ENCODE measurements around the gene SCN3B.

SCN3B gene

GRCh38 chr11:123608945-123609344 is 45.5 kb downstream of the SCN3B start:
- TF ChIP-seq POLR2AphosphoS5 (IDR thresholded peaks at IDR 0.05; ENCODE audit: low read depth, low read length) (no peak), PAX5 (IDR thresholded peaks at IDR 0.05; ENCODE audit: insufficient read depth, low read length, severe bottlenecking) (no peak), POLR2A (IDR thresholded peaks at IDR 0.05; ENCODE audit: low read depth, low read length) (no peak), SPI1 (IDR thresholded peaks at IDR 0.05; ENCODE audit: low read depth, low read length) (no peak)
- no peak for DNase-seq (ENCODE audit: insufficient read length, low spot score)
- no peak for FAIRE-seq

DNA sequence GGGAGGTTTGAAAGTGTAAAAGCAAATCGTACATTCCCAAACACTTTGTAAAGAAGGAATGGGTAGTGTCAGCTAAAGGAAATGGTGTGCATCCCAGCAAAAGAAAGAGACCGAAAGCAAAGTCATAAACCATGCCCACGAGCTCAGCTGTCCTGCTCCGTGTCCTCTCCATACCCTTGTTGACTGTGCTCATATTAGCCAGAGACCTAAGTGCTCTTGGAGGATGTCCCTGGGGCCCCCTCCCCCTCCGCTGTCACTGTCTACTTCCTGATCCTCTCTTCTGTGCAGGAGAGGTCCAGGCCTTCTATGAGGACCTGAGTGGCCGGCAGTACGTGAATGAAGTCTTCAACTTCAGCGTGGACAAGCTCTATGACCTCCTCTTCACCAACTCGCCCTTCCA is 46.1 kb downstream of the SCN3B start:
- FAIRE-seq (no peak), DNase-seq (ENCODE audit: insufficient read length, low spot score) (no peak)
- TF ChIP-seq POLR2A (IDR thresholded peaks at IDR 0.05; ENCODE audit: low read depth, low read length), result no peak
- no peak for TF ChIP-seq POU2F2 (IDR thresholded peaks at IDR 0.05; ENCODE audit: low read depth, low read length)
- no peak for TF ChIP-seq POLR2AphosphoS5 (IDR thresholded peaks at IDR 0.05; ENCODE audit: low read depth, low read length)
- TF ChIP-seq TAF1 (IDR thresholded peaks at IDR 0.05; ENCODE audit: low read depth, low read length), result no peak
- TF ChIP-seq SPI1 (IDR thresholded peaks at IDR 0.05; ENCODE audit: low read depth, low read length), result no peak
- no peak for TF ChIP-seq PAX5 (IDR thresholded peaks at IDR 0.05; ENCODE audit: insufficient read depth, low read length, severe bottlenecking)

DNA sequence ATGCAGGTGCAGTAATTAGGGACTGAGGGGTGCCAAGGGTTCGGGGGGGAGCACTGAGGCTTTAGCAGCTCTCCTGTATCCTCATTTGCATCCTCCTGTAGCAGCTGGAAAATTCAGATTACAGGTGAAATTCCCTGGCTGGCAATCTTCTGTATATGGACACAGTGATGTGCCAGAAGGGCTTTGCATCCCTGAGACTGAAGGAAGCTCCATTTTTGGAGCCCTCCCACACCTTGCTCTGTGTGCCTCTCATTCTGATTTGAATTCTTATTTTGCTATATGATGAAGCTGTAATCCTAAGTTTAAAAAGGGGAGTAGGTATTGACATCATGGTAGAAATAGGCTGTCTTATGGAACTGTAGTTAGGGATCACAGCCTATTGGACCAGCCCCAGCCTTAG is 46.6 kb downstream of the SCN3B start:
- DNase-seq (ENCODE audit: insufficient read length, low spot score), result no peak
- no peak for FAIRE-seq
- TF ChIP-seq POLR2A (IDR thresholded peaks at IDR 0.05; ENCODE audit: low read depth, low read length) (no peak), POLR2AphosphoS5 (IDR thresholded peaks at IDR 0.05; ENCODE audit: low read depth, low read length) (no peak), PAX5 (IDR thresholded peaks at IDR 0.05; ENCODE audit: insufficient read depth, low read length, severe bottlenecking) (no peak), TAF1 (IDR thresholded peaks at IDR 0.05; ENCODE audit: low read depth, low read length) (no peak), POU2F2 (IDR thresholded peaks at IDR 0.05; ENCODE audit: low read depth, low read length) (no peak), SPI1 (IDR thresholded peaks at IDR 0.05; ENCODE audit: low read depth, low read length) (no peak)

GRCh38 chr11:123603666-123604065 is 50.8 kb downstream of the SCN3B start:
- no peak for FAIRE-seq
- no peak for DNase-seq (ENCODE audit: insufficient read length, low spot score)

GRCh38 chr11:123601743-123602142 is 52.7 kb downstream of the SCN3B start:
- DNase-seq (ENCODE audit: insufficient read length, low spot score) (no peak), FAIRE-seq (no peak)
- TF ChIP-seq POLR2AphosphoS5 (IDR thresholded peaks at IDR 0.05; ENCODE audit: low read depth, low read length) (no peak), SPI1 (IDR thresholded peaks at IDR 0.05; ENCODE audit: low read depth, low read length) (no peak), POLR2A (IDR thresholded peaks at IDR 0.05; ENCODE audit: low read depth, low read length) (no peak), POU2F2 (IDR thresholded peaks at IDR 0.05; ENCODE audit: low read depth, low read length) (no peak), TAF1 (IDR thresholded peaks at IDR 0.05; ENCODE audit: low read depth, low read length) (no peak), PAX5 (IDR thresholded peaks at IDR 0.05; ENCODE audit: insufficient read depth, low read length, severe bottlenecking) (no peak)

More at GRCh38 chr11:123603666-123604065, 50.8 kb downstream of the SCN3B start:
- TF ChIP-seq TAF1 (IDR thresholded peaks at IDR 0.05; ENCODE audit: low read depth, low read length) (no peak), POLR2AphosphoS5 (IDR thresholded peaks at IDR 0.05; ENCODE audit: low read depth, low read length) (no peak), PAX5 (IDR thresholded peaks at IDR 0.05; ENCODE audit: insufficient read depth, low read length, severe bottlenecking) (no peak), SPI1 (IDR thresholded peaks at IDR 0.05; ENCODE audit: low read depth, low read length) (no peak), POU2F2 (IDR thresholded peaks at IDR 0.05; ENCODE audit: low read depth, low read length) (no peak), POLR2A (IDR thresholded peaks at IDR 0.05; ENCODE audit: low read depth, low read length) (no peak)

GRCh38 chr11:123601136-123601535 is 53.3 kb downstream of the SCN3B start:
- no peak for FAIRE-seq
- TF ChIP-seq PAX5 (IDR thresholded peaks at IDR 0.05; ENCODE audit: insufficient read depth, low read length, severe bottlenecking) (no peak), POLR2AphosphoS5 (IDR thresholded peaks at IDR 0.05; ENCODE audit: low read depth, low read length) (no peak), POLR2A (IDR thresholded peaks at IDR 0.05; ENCODE audit: low read depth, low read length) (no peak), POU2F2 (IDR thresholded peaks at IDR 0.05; ENCODE audit: low read depth, low read length) (no peak), TAF1 (IDR thresholded peaks at IDR 0.05; ENCODE audit: low read depth, low read length) (no peak), SPI1 (IDR thresholded peaks at IDR 0.05; ENCODE audit: low read depth, low read length) (no peak)
- no peak for DNase-seq (ENCODE audit: insufficient read length, low spot score)

- TF ChIP-seq POU2F2 (IDR thresholded peaks at IDR 0.05; ENCODE audit: low read depth, low read length), result no peak
- no peak for TF ChIP-seq TAF1 (IDR thresholded peaks at IDR 0.05; ENCODE audit: low read depth, low read length)
- no peak for TF ChIP-seq POLR2AphosphoS5 (IDR thresholded peaks at IDR 0.05; ENCODE audit: low read depth, low read length)
- TF ChIP-seq PAX5 (IDR thresholded peaks at IDR 0.05; ENCODE audit: insufficient read depth, low read length, severe bottlenecking), result no peak
- TF ChIP-seq SPI1 (IDR thresholded peaks at IDR 0.05; ENCODE audit: low read depth, low read length), result no peak
- no peak for TF ChIP-seq POLR2A (IDR thresholded peaks at IDR 0.05; ENCODE audit: low read depth, low read length)
- DNase-seq (ENCODE audit: insufficient read length, low spot score) (no peak), FAIRE-seq (no peak)
These were observed 56.6 kb downstream of the SCN3B start for GRCh38 chr11:123597859-123598258.

GRCh38 chr11:123594921-123595320 is 59.5 kb downstream of the SCN3B start:
- FAIRE-seq (no peak), DNase-seq (ENCODE audit: insufficient read length, low spot score) (no peak)
- no peak for TF ChIP-seq PAX5 (IDR thresholded peaks at IDR 0.05; ENCODE audit: insufficient read depth, low read length, severe bottlenecking)
- no peak for TF ChIP-seq POLR2A (IDR thresholded peaks at IDR 0.05; ENCODE audit: low read depth, low read length)
- no peak for TF ChIP-seq POLR2AphosphoS5 (IDR thresholded peaks at IDR 0.05; ENCODE audit: low read depth, low read length)
- TF ChIP-seq TAF1 (IDR thresholded peaks at IDR 0.05; ENCODE audit: low read depth, low read length), result no peak
- no peak for TF ChIP-seq SPI1 (IDR thresholded peaks at IDR 0.05; ENCODE audit: low read depth, low read length)
- no peak for TF ChIP-seq POU2F2 (IDR thresholded peaks at IDR 0.05; ENCODE audit: low read depth, low read length)

- FAIRE-seq (no peak), DNase-seq (ENCODE audit: insufficient read length, low spot score) (no peak)
- TF ChIP-seq POLR2A (IDR thresholded peaks at IDR 0.05; ENCODE audit: low read depth, low read length) (no peak), TAF1 (IDR thresholded peaks at IDR 0.05; ENCODE audit: low read depth, low read length) (no peak), PAX5 (IDR thresholded peaks at IDR 0.05; ENCODE audit: insufficient read depth, low read length, severe bottlenecking) (no peak), POLR2AphosphoS5 (IDR thresholded peaks at IDR 0.05; ENCODE audit: low read depth, low read length) (no peak), SPI1 (IDR thresholded peaks at IDR 0.05; ENCODE audit: low read depth, low read length) (no peak), POU2F2 (IDR thresholded peaks at IDR 0.05; ENCODE audit: low read depth, low read length) (no peak)
These were observed 60.1 kb downstream of the SCN3B start for GRCh38 chr11:123594188-123594901.
